H54 (cell line): Measurements from ENCODE around the gene SERINC4.
"Not testable (repeated sequence)": the region's sequence is repeated elsewhere in the genome, so short reads cannot be mapped to it uniquely, and the experiment has no call there.

Source experiments
- DNase-seq: peaks from one replicate; pipeline ENCODE4 v3.0.0; 2011; ENCODE audit warnings: low spot score, mixed read lengths; ENCODE audit not compliant: insufficient read length
- FAIRE-seq: peaks from 3 replicates; lab custom pipeline; 2011; peaks lifted over from hg19 to GRCh38; lab: Jason Lieb, UNC
- POLR2A ChIP-seq: IDR thresholded peaks from 2 replicates; pipeline ENCODE4 v1.6.1; 2011; ENCODE audit warnings: low read depth, mild to moderate bottlenecking, low read length

Gene SERINC4

DNA sequence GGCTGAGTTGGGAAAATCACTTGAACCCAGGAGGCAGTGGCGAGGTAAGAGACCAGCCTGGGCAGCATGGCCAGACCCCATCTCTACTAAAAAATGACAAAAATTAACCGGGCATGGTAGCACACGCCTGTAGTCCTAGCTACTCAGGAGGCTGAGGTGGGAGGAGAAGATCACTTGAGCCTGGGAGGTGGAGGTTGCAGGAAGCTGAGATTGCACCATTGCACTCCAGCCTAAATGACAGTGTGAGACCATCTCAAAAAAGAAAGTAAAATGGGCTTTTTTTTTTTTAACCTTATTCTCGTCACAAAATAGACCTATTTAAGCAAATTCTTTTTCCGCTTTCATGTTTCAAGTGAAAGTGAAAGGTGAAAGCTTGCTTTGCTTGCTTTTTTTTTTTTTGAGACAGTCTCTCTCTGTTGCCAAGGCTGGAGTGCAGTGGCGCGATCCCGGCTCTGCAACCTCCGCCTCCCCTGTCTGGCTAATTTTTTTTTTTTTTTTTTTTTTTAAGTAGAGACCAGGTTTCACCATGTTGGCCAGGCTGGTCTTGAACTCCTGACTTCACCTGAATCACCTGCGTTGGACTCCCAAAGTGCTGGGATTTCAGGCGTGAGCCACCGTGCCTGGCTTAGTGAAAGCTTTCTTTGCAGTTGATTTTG is 50.2 kb downstream of the SERINC4 start:
- TF ChIP-seq POLR2A = no peak
- no peak for FAIRE-seq
- no peak for DNase-seq

DNA sequence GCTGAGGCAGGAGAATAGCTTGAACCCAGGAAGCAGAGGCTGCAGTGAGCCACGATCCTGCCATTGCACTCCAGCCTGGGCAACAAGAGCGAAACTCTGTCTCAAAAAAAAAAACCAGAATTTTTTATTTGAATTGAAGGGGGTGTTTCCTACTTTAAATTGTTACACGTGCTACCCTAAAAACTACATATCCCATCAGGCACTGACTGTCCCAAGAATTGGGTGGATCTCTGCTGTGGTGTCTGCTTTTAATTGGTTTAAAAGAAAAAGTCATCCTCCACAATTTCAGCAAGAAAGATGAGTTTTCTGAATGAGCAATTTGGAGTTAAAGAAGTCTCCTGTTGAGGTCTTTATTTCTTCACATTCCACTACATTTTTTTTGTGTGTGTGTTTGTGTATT is 51.6 kb downstream of the SERINC4 start:
- no peak for DNase-seq
- TF ChIP-seq POLR2A = no peak
- no peak for FAIRE-seq

DNA sequence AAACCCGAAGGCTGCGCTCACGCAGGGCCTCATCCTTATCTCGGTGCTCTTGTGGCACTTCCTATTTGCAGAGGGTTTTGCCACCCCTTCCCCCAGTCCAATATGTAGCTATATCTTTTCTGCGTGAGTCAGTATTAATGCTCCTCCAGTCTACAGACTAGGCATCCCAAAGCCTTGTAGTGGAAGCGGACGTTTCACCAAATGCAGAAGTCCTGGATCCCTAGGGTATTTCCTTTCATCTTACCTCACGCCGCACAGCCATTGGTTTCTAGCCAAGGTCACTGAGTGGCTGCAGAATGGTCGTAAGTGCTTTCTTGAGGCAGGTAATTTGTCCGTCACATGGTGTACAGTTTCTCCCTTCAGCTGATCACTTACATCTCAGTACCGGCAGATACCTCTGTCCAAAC is 53.1 kb downstream of the SERINC4 start:
- DNase-seq = not testable (repeated sequence)
- FAIRE-seq = peak; percentile 87

DNA sequence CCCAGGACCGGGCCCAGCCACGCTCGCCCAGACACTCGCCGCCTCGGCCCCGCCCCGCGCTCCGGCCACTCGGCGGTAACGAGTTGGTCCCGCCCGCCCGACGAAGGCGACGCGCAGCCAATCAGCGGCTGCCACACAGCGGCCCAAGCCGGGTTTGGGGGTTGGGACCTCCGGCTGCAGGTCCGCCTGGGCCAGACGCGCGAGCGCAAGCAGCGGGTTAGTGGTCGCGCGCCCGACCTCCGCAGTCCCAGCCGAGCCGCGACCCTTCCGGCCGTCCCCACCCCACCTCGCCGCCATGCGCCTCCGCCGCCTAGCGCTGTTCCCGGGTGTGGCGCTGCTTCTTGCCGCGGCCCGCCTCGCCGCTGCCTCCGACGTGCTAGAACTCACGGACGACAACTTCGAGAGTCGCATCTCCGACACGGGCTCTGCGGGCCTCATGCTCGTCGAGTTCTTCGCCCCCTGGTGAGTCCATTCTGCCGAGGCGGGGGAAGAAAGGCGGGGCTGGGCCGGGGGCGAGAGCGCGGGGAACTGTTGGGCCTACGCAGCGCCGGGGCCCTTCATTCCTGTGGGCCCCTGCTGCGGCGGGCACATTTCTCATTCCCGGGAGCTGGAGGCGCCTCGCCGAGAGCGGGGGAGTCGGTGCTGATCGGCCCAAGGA is 53.6 kb downstream of the SERINC4 start, which contains the start of gene PDIA3:
TSS of gene PDIA3 (plus strand) at position 194 of the 658 bp plus-strand sequence. CDS start at position 296, 102 bp downstream.
- peak; percentile 82 for DNase-seq
- TF ChIP-seq POLR2A = peak; percentile 90
- not testable (repeated sequence) for FAIRE-seq
